A549 (cell line): ENCODE data around the gene SLC25A13.
A peak's percentile ranks its signal among the peaks of the same experiment; 100 is the strongest.

Experiments used
- ATOH8 ChIP-seq: fragments of 250-450 bp; sonication (Bioruptor Pico); IDR thresholded peaks from 2 replicates; pipeline ENCODE4 v1.5.0; 2020; ENCODE audit warnings: low read depth, mild to moderate bottlenecking, moderate library complexity
- CTCF ChIP-seq: fragments of >200 bp; sonication (Bioruptor Twin); formaldehyde crosslinking; IDR thresholded peaks from 3 replicates; pipeline ENCODE4 v1.5.1; 2016
- EP300 ChIP-seq, 2 experiments: fragments of >200 bp; sonication (Bioruptor Twin); formaldehyde crosslinking; IDR thresholded peaks; 2 replicates in 1 of 2; 3 replicates in 1 of 2; pipeline ENCODE4 v1.6.1; 2016 to 2017
- HDAC2 ChIP-seq: fragments of 200-600 bp; sonication (generic); IDR thresholded peaks from 2 replicates; pipeline ENCODE4 v1.6.1; 2016
- NR3C1 ChIP-seq: fragments of >200 bp; sonication (Bioruptor Twin); formaldehyde crosslinking; IDR thresholded peaks from 3 replicates; pipeline ENCODE4 v1.6.1; 2017
- PHF8 ChIP-seq: fragments of 200-600 bp; sonication (generic); IDR thresholded peaks from 2 replicates; pipeline ENCODE4 v1.6.1; 2016; ENCODE audit warnings: low read depth, mild to moderate bottlenecking, antibody characterized with exemption, moderate library complexity, borderline replicate concordance
- POLR2A ChIP-seq: IDR thresholded peaks from 2 replicates; pipeline ENCODE4 v1.6.1; 2012; ENCODE audit warnings: mild to moderate bottlenecking, low read length
- POLR2AphosphoS2 ChIP-seq: conservative IDR thresholded peaks from 2 replicates; pipeline ENCODE4 v1.6.1; 2012; ENCODE audit warnings: low read length, improper control_type of control experiment, inconsistent platforms
- REST ChIP-seq: fragments of 200-600 bp; sonication (generic); IDR thresholded peaks from 2 replicates; pipeline ENCODE4 v1.6.1; 2016; ENCODE audit warnings: antibody characterized with exemption, mild to moderate bottlenecking, moderate library complexity
- TP53 ChIP-seq: fragments of 250-450 bp; sonication (Bioruptor Pico); IDR thresholded peaks from 2 replicates; pipeline ENCODE4 v1.5.0; 2021; ENCODE audit warnings: mild to moderate bottlenecking, moderate library complexity
- USF2 ChIP-seq: fragments of 450-650 bp; IDR thresholded peaks from 2 replicates; pipeline ENCODE4 v1.6.1; 2014; ENCODE audit warnings: antibody characterized with exemption

GRCh38 chr7:96084881-96085553, 236.9 kb downstream of the SLC25A13 start:
- TF ChIP-seq CTCF (no peak), NR3C1 (no peak), ATOH8 (no peak), REST (no peak), TP53 (CRISPR knock-in tag) (no peak), HDAC2 (no peak), POLR2A (no peak), POLR2AphosphoS2 (no peak), USF2 (peak; percentile 49), EP300 (IDR thresholded peaks at IDR 0.05) (no peak), PHF8 (no peak)
